Measurements from ENCODE around the gene GOLGA6C.

- TF ChIP-seq POLR2A (IDR thresholded peaks at IDR 0.05) (no peak), POLR2AphosphoS5 (IDR thresholded peaks at IDR 0.05) (no peak), EP300 (IDR thresholded peaks at IDR 0.05; ENCODE audit: low read depth) (no peak)
- TF ChIP-seq, protein P1, sequence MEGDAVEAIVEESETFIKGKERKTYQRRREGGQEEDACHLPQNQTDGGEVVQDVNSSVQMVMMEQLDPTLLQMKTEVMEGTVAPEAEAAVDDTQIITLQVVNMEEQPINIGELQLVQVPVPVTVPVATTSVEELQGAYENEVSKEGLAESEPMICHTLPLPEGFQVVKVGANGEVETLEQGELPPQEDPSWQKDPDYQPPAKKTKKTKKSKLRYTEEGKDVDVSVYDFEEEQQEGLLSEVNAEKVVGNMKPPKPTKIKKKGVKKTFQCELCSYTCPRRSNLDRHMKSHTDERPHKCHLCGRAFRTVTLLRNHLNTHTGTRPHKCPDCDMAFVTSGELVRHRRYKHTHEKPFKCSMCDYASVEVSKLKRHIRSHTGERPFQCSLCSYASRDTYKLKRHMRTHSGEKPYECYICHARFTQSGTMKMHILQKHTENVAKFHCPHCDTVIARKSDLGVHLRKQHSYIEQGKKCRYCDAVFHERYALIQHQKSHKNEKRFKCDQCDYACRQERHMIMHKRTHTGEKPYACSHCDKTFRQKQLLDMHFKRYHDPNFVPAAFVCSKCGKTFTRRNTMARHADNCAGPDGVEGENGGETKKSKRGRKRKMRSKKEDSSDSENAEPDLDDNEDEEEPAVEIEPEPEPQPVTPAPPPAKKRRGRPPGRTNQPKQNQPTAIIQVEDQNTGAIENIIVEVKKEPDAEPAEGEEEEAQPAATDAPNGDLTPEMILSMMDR (IDR thresholded peaks at IDR 0.05), result no peak
Measured at GRCh38 chr15:75234191-75234810, 23.8 kb upstream of the GOLGA6C start.
